Measurements from ENCODE around the gene NOS1.

The NOS1 gene

GRCh38 chr12:117333331-117333881, 28.0 kb downstream of the NOS1 start:
- H3K27ac ChIP-seq: no peak overlapping the region
- TF ChIP-seq CTCF (IDR thresholded peaks at IDR 0.05) (no peak), ZFX (IDR thresholded peaks at IDR 0.05; ENCODE audit: borderline replicate concordance) (no peak)

- H3K27ac ChIP-seq: no peak overlapping the region
- TF ChIP-seq ZFX (IDR thresholded peaks at IDR 0.05; ENCODE audit: borderline replicate concordance): no peak
- peak; percentile 15; the same call in 1 of the 2 replicates for TF ChIP-seq CTCF (IDR thresholded peaks at IDR 0.05)
Measured at GRCh38 chr12:117331691-117332090, 29.7 kb downstream of the NOS1 start.

- H3K27ac ChIP-seq: no peak overlapping the region
- TF ChIP-seq CTCF (IDR thresholded peaks at IDR 0.05) (no peak), ZFX (IDR thresholded peaks at IDR 0.05; ENCODE audit: borderline replicate concordance) (no peak)
Measured at GRCh38 chr12:117330441-117331113, 30.8 kb downstream of the NOS1 start.

- TF ChIP-seq CTCF (IDR thresholded peaks at IDR 0.05) (no peak), ZFX (IDR thresholded peaks at IDR 0.05; ENCODE audit: borderline replicate concordance) (no peak)
Measured at GRCh38 chr12:117329756-117330155, 31.7 kb downstream of the NOS1 start.

GRCh38 chr12:117328556-117329100, 32.8 kb downstream of the NOS1 start:
- TF ChIP-seq CTCF (IDR thresholded peaks at IDR 0.05) (no peak), ZFX (IDR thresholded peaks at IDR 0.05; ENCODE audit: borderline replicate concordance) (no peak)
- no peak overlapping the region for H3K27ac ChIP-seq

More at GRCh38 chr12:117329756-117330155, 31.7 kb downstream of the NOS1 start:
- H3K27ac ChIP-seq: no peak overlapping the region

- TF ChIP-seq ZFX (IDR thresholded peaks at IDR 0.05; ENCODE audit: borderline replicate concordance): no peak
- no peak for TF ChIP-seq CTCF (IDR thresholded peaks at IDR 0.05)
- no peak overlapping the region for H3K27ac ChIP-seq
Measured at GRCh38 chr12:117322428-117322827, 39.0 kb downstream of the NOS1 start.

- no peak for TF ChIP-seq CTCF (IDR thresholded peaks at IDR 0.05)
- no peak for TF ChIP-seq ZFX (IDR thresholded peaks at IDR 0.05; ENCODE audit: borderline replicate concordance)
- no peak overlapping the region for H3K27ac ChIP-seq
Measured at GRCh38 chr12:117321572-117321971, 39.9 kb downstream of the NOS1 start.

Measured in 22Rv1 (cell line).